Testis (tissue), 5 donors: ENCODE data around the gene AK1. TPM values are rescaled to one million over a fixed set of nuclear protein-coding genes. Genes with fewer than 3 reads are reported as not detected.
A peak's percentile ranks its signal among the peaks of the same experiment; 100 is the strongest.

ENCODE experiments used
- DNase-seq: peaks from one replicate; pipeline ENCODE4 v3.0.0-alpha.2; 2019
- H3K27ac ChIP-seq, 2 donors: fragments of 200-600 bp; sonication (generic); one replicate each; pipeline ENCODE4 v1.5.1; 2019
- H3K27me3 ChIP-seq: fragments of 200-600 bp; sonication (generic); one replicate; pipeline ENCODE4 v1.5.1; 2019
- H3K36me3 ChIP-seq: fragments of 200-600 bp; sonication (generic); one replicate; pipeline ENCODE4 v1.5.1; 2017; ENCODE audit warnings: low read depth; ENCODE audit errors: missing control alignments
- H3K4me1 ChIP-seq: fragments of 200-600 bp; sonication (generic); one replicate; pipeline ENCODE4 v1.5.1; 2019
- H3K4me3 ChIP-seq, 2 donors: fragments of 200-600 bp; sonication (generic); one replicate each; pipeline ENCODE4 v1.5.1; 2017 to 2019
- H3K9me3 ChIP-seq: fragments of 200-600 bp; sonication (generic); one replicate; pipeline ENCODE4 v1.5.1; 2017
- POLR2A ChIP-seq: fragments of 450-650 bp; IDR thresholded peaks from one replicate; pipeline ENCODE4 v1.6.1; 2017; ENCODE audit warnings: antibody characterized with exemption, mild to moderate bottlenecking, moderate library complexity
- WGBS, 2 donors: methylation state at CpG; one replicate each; pipeline ENCODE4 v1.1.5; 2018; 5-methylcytosine and 5-hydroxymethylcytosine counted together
- intact Hi-C: fragments of 100-400 bp; cut with DNase I; formaldehyde crosslinking; loops from one replicate; pipeline ENCODE4 v1.15.1; 2023; ENCODE audit warnings: low total_unique reads
- long read RNA-seq, 2 donors: transcript quantifications; one replicate each; lab custom pipeline, GENCODE V29; 2026
- polyA plus RNA-seq: library from polyadenylated mRNA; stranded (reverse); fragments of 350-450 nt; fragmentation: Illumina TruSeq; extraction: RNeasy Lipid Tissue Mini Kit (QIAGEN cat#74804); gene quantifications from one replicate; pipeline ENCODE4 v1.2.3, GENCODE V29; 2014; ENCODE audit warnings: low read depth, low replicate concordance; ENCODE audit not compliant: insufficient read depth
- total RNA-seq, 2 donors: library from RNA; depleted of rRNA; stranded (reverse); fragments of >200 nt; gene quantifications; one replicate each; pipeline ENCODE4 v1.2.3, GENCODE V29; 2016
- TF ChIP-seq, protein P1 (sequence below), 3 experiments: fragments of 450-650 bp in 2 of 3; fragments of 200-600 bp in 1 of 3; sonication (generic) in 1 of 3; IDR thresholded peaks; one replicate each; pipeline ENCODE4 v1.5.1; 2016 to 2019; ENCODE audit warnings: antibody characterized with exemption in 3 of 3, mild to moderate bottlenecking in 2 of 3, moderate library complexity in 1 of 3

Gene AK1, protein sequence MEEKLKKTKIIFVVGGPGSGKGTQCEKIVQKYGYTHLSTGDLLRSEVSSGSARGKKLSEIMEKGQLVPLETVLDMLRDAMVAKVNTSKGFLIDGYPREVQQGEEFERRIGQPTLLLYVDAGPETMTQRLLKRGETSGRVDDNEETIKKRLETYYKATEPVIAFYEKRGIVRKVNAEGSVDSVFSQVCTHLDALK
- total RNA-seq (100 to 1,000 TPM in 1 of 2 donors, 10 to 100 TPM in 1; 86.7 to 103 TPM), polyA plus RNA-seq (154 TPM)
- long read RNA-seq, donor 1, transcript AK1-203 (7 exons, 2,266 nt) = major isoform, 96 of 115 reads
- long read RNA-seq, donor 1, partial matches to known transcripts = 10 of 115 reads
- long read RNA-seq, donor 1, other reads (novel, unspliced or antisense) = 7 of 115 reads
- long read RNA-seq, donor 2, transcript AK1-203 (7 exons, 2,266 nt) = major isoform, 37 of 37 reads
- long read RNA-seq, donor 2, partial matches to known transcripts = 0 of 37 reads
- long read RNA-seq, donor 2, other reads (novel, unspliced or antisense) = 0 of 37 reads

DNA sequence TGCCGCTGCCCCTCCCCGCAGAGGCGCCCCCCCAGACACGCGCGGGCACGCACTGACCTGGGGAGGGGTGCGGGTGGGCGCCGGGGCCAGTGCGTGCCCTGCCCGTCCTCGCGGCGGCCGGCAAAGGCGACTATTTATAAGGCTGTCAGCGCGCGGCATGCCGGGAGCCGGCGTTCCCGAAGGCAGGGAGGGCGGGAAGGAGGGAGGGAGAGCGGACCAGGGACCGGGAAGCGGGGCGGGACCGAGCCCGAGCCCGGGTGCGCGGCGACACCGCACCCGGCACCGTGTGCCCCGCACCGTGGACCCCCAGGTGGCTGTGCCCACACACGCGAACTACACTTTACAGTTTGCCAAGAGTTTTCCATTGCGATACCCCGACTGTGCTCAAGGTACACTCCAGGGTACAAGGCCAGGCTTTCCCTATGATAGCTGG is at the start of gene AK1:
Gene AK1 (minus strand): TSS at position 110 of the 433 bp plus-strand sequence. CDS start 3,058 bp downstream, outside the sequence.
- peaks cover 46% of the 10 kb centered on the region for H3K4me1 ChIP-seq
- H3K4me3 ChIP-seq = peak within 1 kb of the TSS; percentile 62 to 74
- H3K27me3 ChIP-seq = no peaks in the 10 kb centered on the region
- DNase-seq = peak; percentile 92
- peak; percentile 26 for TF ChIP-seq POLR2A
- TF ChIP-seq, protein P1, sequence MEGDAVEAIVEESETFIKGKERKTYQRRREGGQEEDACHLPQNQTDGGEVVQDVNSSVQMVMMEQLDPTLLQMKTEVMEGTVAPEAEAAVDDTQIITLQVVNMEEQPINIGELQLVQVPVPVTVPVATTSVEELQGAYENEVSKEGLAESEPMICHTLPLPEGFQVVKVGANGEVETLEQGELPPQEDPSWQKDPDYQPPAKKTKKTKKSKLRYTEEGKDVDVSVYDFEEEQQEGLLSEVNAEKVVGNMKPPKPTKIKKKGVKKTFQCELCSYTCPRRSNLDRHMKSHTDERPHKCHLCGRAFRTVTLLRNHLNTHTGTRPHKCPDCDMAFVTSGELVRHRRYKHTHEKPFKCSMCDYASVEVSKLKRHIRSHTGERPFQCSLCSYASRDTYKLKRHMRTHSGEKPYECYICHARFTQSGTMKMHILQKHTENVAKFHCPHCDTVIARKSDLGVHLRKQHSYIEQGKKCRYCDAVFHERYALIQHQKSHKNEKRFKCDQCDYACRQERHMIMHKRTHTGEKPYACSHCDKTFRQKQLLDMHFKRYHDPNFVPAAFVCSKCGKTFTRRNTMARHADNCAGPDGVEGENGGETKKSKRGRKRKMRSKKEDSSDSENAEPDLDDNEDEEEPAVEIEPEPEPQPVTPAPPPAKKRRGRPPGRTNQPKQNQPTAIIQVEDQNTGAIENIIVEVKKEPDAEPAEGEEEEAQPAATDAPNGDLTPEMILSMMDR (IDR thresholded peaks at IDR 0.05) = no peak
- H3K27ac ChIP-seq = peak within 1 kb of the TSS; percentile 24 to 35
- no peaks in the 10 kb centered on the region for H3K9me3 ChIP-seq
- 0% methylated on average over 6 to 39 of the region's 44 CpGs for WGBS, 2 donors
- intact Hi-C loops = loop anchor here (10.0 kb wide), 1 partner anchor 143 kb away; the partner anchor contains the start of gene TOR2A
- H3K36me3 ChIP-seq = no peaks in the 10 kb centered on the region

DNA sequence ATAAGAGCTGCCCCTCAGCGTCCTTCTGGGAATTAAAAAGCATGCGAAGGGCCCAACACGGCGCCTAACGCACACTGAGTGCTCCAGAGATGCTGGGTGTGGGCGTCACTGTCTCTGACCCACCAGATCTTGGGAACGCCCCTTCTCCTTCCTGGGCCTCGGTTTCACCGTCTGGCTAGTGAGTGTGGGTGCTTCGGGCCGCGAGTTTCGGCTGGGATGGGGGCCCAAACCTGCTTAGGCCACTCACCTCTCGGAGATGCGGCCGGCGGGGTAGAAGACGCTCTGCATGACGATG is 49.4 kb upstream of the AK1 start:
- H3K4me1 ChIP-seq = peaks cover 24% of the 10 kb centered on the region
- peak overlapping the region in 1 of 2 donors; percentile 35 for H3K4me3 ChIP-seq
- WGBS, 2 donors = 28 to 32% methylated on average over 18 to 19 of the region's 19 CpGs

DNA sequence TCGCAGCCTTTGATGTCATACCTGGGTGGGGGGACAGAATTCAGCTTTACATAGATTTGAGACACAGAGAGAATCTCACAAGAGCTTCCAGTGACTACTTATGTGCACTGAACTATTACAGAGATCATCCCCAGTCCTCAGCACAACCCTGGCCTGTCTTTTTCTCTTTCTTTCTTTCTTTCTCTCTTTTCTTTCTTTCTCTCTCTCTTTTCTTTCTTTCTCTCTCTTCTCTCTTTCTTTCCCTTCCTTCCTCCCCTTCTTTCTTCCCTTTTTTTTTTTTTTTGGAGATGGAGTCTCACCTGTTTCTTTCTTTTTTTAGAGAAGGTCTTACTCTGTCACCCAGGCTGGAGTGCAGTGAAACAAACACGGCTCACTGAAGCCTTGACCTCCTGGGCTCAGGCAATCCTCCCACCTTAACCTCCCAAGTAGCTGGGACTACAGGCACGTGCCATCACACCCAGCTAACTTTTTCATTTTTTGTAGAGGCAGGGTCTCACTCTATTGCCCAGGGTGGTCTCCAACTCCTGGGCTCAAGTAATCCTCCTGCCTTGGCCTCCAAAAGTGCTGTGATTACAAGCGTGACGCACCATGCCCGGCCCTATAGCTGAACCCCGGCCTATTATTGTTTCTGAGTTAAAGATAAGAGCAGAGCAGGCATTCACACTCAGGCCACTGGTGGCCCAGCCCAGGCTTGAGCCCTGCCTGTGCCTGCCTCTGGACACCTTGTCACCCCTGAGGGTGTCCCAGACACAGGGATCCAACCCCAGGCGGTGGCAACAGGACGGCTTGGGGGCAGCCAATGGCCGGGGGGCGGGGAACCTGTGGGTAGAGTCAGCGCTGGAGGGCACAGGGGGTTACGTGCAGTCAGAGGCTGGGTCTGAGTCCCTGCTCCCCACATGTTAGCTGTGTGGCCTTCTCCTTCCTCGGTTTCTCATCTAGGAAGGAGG is 48.8 kb upstream of the AK1 start:
- H3K9me3 ChIP-seq = no peaks in the 10 kb centered on the region
- no peaks in the 10 kb centered on the region for H3K27me3 ChIP-seq
- TF ChIP-seq, protein P1 (IDR thresholded peaks at IDR 0.05) = no peak
- no peak for TF ChIP-seq POLR2A
- H3K4me1 ChIP-seq = peaks cover 22% of the 10 kb centered on the region
- intact Hi-C loops = no loop called here
- no peak overlapping the region for H3K27ac ChIP-seq
- 60 to 63% methylated on average over 10 to 14 of the region's 14 CpGs for WGBS, 2 donors
- H3K4me3 ChIP-seq = no peak overlapping the region
- no peaks in the 10 kb centered on the region for H3K36me3 ChIP-seq
- DNase-seq = no peak

More for the DNA sequence above, 49.4 kb upstream of the AK1 start:
- no peak for DNase-seq
- no peak for TF ChIP-seq POLR2A
- TF ChIP-seq, protein P1 (IDR thresholded peaks at IDR 0.05) = no peak
- H3K9me3 ChIP-seq = no peaks in the 10 kb centered on the region
- H3K36me3 ChIP-seq = no peaks in the 10 kb centered on the region
- H3K27ac ChIP-seq = no peak overlapping the region
- H3K27me3 ChIP-seq = no peaks in the 10 kb centered on the region
- intact Hi-C loops = no loop called here

DNA sequence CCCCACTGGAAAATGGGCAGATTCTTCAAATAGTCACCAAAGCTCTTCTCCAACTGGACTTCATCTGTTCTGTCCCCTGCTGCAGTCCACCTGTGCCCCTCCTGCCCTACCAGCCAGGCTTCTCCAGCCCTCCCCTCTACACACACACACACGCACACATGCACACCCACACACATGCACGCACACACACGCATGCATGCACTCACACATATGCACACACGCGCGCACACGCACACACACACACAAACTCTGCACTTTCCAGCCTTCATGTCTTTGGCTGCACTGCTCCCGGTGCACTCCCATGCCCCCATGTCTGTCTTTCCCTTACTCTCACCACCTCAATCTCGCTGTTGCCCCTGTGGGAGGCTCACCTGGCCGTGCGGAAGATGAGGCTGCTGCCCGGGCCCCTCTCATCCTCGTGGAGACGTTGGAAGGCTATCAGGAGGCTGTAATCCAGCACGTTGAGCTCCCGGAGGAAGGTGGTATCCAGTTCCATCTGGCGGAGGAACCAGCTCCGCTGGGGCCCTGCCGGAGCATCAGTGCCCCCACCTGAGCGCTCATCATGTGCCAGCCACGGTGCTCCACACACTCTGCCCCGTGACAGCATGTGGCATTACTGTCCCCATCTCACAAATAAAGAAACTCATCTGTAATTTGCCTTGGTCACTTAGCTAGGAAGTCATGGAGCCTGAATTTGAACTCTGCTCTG is 47.4 kb upstream of the AK1 start:
- peaks cover 13% of the 10 kb centered on the region for H3K4me1 ChIP-seq
- 89 to 90% methylated on average over 18 to 22 of the region's 22 CpGs for WGBS, 2 donors
- no peak overlapping the region for H3K27ac ChIP-seq
- H3K9me3 ChIP-seq = no peaks in the 10 kb centered on the region
- no peaks in the 10 kb centered on the region for H3K36me3 ChIP-seq
- intact Hi-C loops = no loop called here
- H3K4me3 ChIP-seq = no peak overlapping the region
- no peak for DNase-seq
- no peaks in the 10 kb centered on the region for H3K27me3 ChIP-seq
- TF ChIP-seq, protein P1 (IDR thresholded peaks at IDR 0.05) = no peak
- no peak for TF ChIP-seq POLR2A
